ENCODE data around the gene SDK2. TPM values are rescaled to one million over a fixed set of nuclear protein-coding genes. Genes with fewer than 3 reads are reported as not detected.

Gene SDK2
- total RNA-seq, 6 experiments from 2014 or later: 0.11 to 0.46 (median 0.25) TPM

- intact Hi-C loops (cut with DNase I): no loop called here
- Histone ChIP-seq H3K27me3 (no peaks in the 10 kb centered on the region), H3K9me3 (no peaks in the 10 kb centered on the region), H3K27ac (no peak overlapping the region), H3K4me3 (no peak overlapping the region), H3K36me3 (no peaks in the 10 kb centered on the region), H3K4me1 (no peaks in the 10 kb centered on the region)
- WGBS (ENCODE audit: insufficient coverage, low coverage, low lambda C conversion rate, missing lambda C conversion rate): 81% methylated on average over 8 of the region's 14 CpGs
- DNase-seq (peak in 1 of 3 donors; percentile 36), ATAC-seq (no peak)
- TF ChIP-seq CTCF (IDR thresholded peaks at IDR 0.05): no peak
- no peak for TF ChIP-seq POLR2A (IDR thresholded peaks at IDR 0.05)
Observed at GRCh38 chr17:73393381-73393780, 250.9 kb downstream of the SDK2 start.

- DNase-seq: peak in 1 of 3 donors; percentile 50
- TF ChIP-seq CTCF (IDR thresholded peaks at IDR 0.05): no peak
- no peak for TF ChIP-seq POLR2A (IDR thresholded peaks at IDR 0.05)
- no peak for ATAC-seq
- Histone ChIP-seq H3K4me1 (no peaks in the 10 kb centered on the region), H3K27me3 (no peaks in the 10 kb centered on the region), H3K4me3 (no peak overlapping the region), H3K27ac (no peak overlapping the region), H3K36me3 (no peaks in the 10 kb centered on the region), H3K9me3 (no peaks in the 10 kb centered on the region)
- WGBS (ENCODE audit: insufficient coverage, low coverage, low lambda C conversion rate, missing lambda C conversion rate): 71% methylated on average over 6 of the region's 24 CpGs
- intact Hi-C loops (cut with DNase I): no loop called here
Observed at GRCh38 chr17:73391331-73392265, 252.6 kb downstream of the SDK2 start.

GRCh38 chr17:73390851-73391250 lies 253.4 kb downstream of the SDK2 start:
- ATAC-seq (no peak), DNase-seq (peak in 1 of 3 donors; percentile 25)
- intact Hi-C loops (cut with DNase I): no loop called here
- Histone ChIP-seq H3K9me3 (no peaks in the 10 kb centered on the region), H3K4me3 (no peak overlapping the region), H3K36me3 (no peaks in the 10 kb centered on the region), H3K27ac (no peak overlapping the region), H3K4me1 (no peaks in the 10 kb centered on the region), H3K27me3 (no peaks in the 10 kb centered on the region)
- no CpG with 5 or more reads among the region's 11 CpGs for WGBS (ENCODE audit: insufficient coverage, low coverage, low lambda C conversion rate, missing lambda C conversion rate)
- TF ChIP-seq POLR2A (IDR thresholded peaks at IDR 0.05) (no peak), CTCF (IDR thresholded peaks at IDR 0.05) (no peak)

- Histone ChIP-seq H3K27me3 (no peaks in the 10 kb centered on the region), H3K9me3 (no peaks in the 10 kb centered on the region), H3K36me3 (no peaks in the 10 kb centered on the region), H3K27ac (no peak overlapping the region), H3K4me3 (no peak overlapping the region), H3K4me1 (no peaks in the 10 kb centered on the region)
- no peak for ATAC-seq
- intact Hi-C loops (cut with DNase I): no loop called here
- TF ChIP-seq CTCF (IDR thresholded peaks at IDR 0.05): no peak
- no peak for TF ChIP-seq POLR2A (IDR thresholded peaks at IDR 0.05)
- 100% methylated on average over 2 of the region's 16 CpGs for WGBS (ENCODE audit: insufficient coverage, low coverage, low lambda C conversion rate, missing lambda C conversion rate)
- peak in 1 of 3 donors; percentile 35 for DNase-seq
Observed at GRCh38 chr17:73390221-73390620, 254.0 kb downstream of the SDK2 start.

Measured in right lobe of liver (tissue), 6 donors.